B cell (primary cell): ENCODE data around the gene RPL28. TPM values are rescaled to one million over a fixed set of nuclear protein-coding genes. Genes with fewer than 3 reads are reported as not detected.
A peak's percentile ranks its signal among the peaks of the same experiment; 100 is the strongest.
"Not testable (repeated sequence)": the region's sequence is repeated elsewhere in the genome, so short reads cannot be mapped to it uniquely, and the experiment has no call there.

ENCODE experiments used
- ATAC-seq: fragments of 200-7000 bp; cut with Tn5 transposase; one replicate; pipeline ENCODE4 v1.10.0; 2021; ENCODE audit warnings: low read depth, mild to moderate bottlenecking, moderate number of reproducible peaks, moderate library complexity
- CTCF ChIA-PET: fragments of 350-600 bp; sonication (Branson Sonifier 250); formaldehyde crosslinking; loops from one replicate; lab custom pipeline; 2021; ENCODE audit warnings: antibody characterized with exemption, inconsistent platforms; lab: Charles Lee
- POLR2A ChIA-PET: fragments of 350-600 bp; sonication (Branson Sonifier 250); formaldehyde crosslinking; loops from one replicate; lab custom pipeline; 2021; ENCODE audit warnings: antibody characterized with exemption; lab: Charles Lee
- DNase-seq: peaks from one replicate; pipeline ENCODE4 v3.0.0; 2013
- H2AFZ ChIP-seq: 2 replicates; pipeline ENCODE4 v1.6.1; 2012; ENCODE audit warnings: mild to moderate bottlenecking, low read depth, low read length; ENCODE audit not compliant: insufficient read depth, poor library complexity, severe bottlenecking
- H3K27ac ChIP-seq, 2 donors: 1 replicate in 1 of 2; 2 replicates in 1 of 2; pipeline ENCODE4 v1.5.1; 2012 to 2013; ENCODE audit warnings: low read length in 2 of 2, mild to moderate bottlenecking in 2 of 2, moderate library complexity in 1 of 2
- H3K27me3 ChIP-seq, 4 experiments: fragments of 200-600 bp in 1 of 4; sonication (generic) in 1 of 4; replicated peaks in 1 of 4; 1 replicate in 2 of 4; 2 replicates in 2 of 4; pipeline versions ENCODE4 v1.6.1 to v1.7.0; 2013 to 2016; ENCODE audit warnings: low read length in 3 of 4, mild to moderate bottlenecking in 2 of 4, mixed read lengths in 1 of 4, moderate library complexity in 1 of 4; ENCODE audit not compliant: insufficient read depth in 4 of 4, control insufficient read depth in 3 of 4; ENCODE audit errors: control extremely low read depth in 1 of 4
- H3K36me3 ChIP-seq, 2 experiments: replicated peaks in 1 of 2; 1 replicate in 1 of 2; 2 replicates in 1 of 2; pipeline versions ENCODE4 v1.6.1 to v1.7.1; 2013; ENCODE audit warnings: low read length in 1 of 2; ENCODE audit not compliant: insufficient read depth in 2 of 2, control insufficient read depth in 1 of 2; ENCODE audit errors: control extremely low read depth in 1 of 2, extremely low read depth in 1 of 2
- H3K4me1 ChIP-seq, 2 donors: fragments of 200-600 bp in 1 of 2; sonication (generic) in 1 of 2; 1 replicate in 1 of 2; 2 replicates in 1 of 2; pipeline versions ENCODE4 v1.5.1 to v1.6.1; 2013 to 2017; ENCODE audit warnings: low read length in 2 of 2; ENCODE audit not compliant: control insufficient read depth in 2 of 2, insufficient read depth in 2 of 2
- H3K4me2 ChIP-seq: replicated peaks from 2 replicates; pipeline ENCODE3; 2012; ENCODE audit warnings: mild to moderate bottlenecking, low read depth, low read length; ENCODE audit not compliant: poor library complexity, severe bottlenecking
- H3K4me3 ChIP-seq, 5 experiments: fragments of 200-600 bp in 1 of 5; sonication (generic) in 1 of 5; 1 replicate in 3 of 5; 2 replicates in 2 of 5; pipeline versions ENCODE4 v1.5.1 to v1.7.0; 2011 to 2016; ENCODE audit warnings: low read length in 4 of 5, mild to moderate bottlenecking in 4 of 5, low read depth in 2 of 5, control low read depth in 1 of 5, moderate library complexity in 1 of 5; ENCODE audit not compliant: insufficient read depth in 1 of 5; ENCODE audit errors: control extremely low read depth in 1 of 5, extremely low read depth in 1 of 5
- H3K79me2 ChIP-seq: fragments of 200-600 bp; sonication (generic); one replicate; pipeline ENCODE4 v1.6.0; 2016; ENCODE audit warnings: low read length; ENCODE audit not compliant: control insufficient read depth, insufficient read depth
- H3K9ac ChIP-seq: fragments of 200-600 bp; sonication (generic); 2 replicates; pipeline ENCODE4 v1.6.1; 2017; ENCODE audit warnings: mild to moderate bottlenecking, low read length, moderate library complexity
- H3K9me3 ChIP-seq, 3 donors: one replicate each; pipeline versions ENCODE4 v1.6.1 to v1.7.1; 2013; ENCODE audit warnings: low read length in 2 of 3; ENCODE audit not compliant: control insufficient read depth in 2 of 3, insufficient read depth in 1 of 3; ENCODE audit errors: control extremely low read depth in 1 of 3
- H4K20me1 ChIP-seq: 2 replicates; pipeline ENCODE4 v1.6.0; 2012; ENCODE audit warnings: mild to moderate bottlenecking, low read length; ENCODE audit not compliant: insufficient read depth, control insufficient read depth, poor library complexity, severe bottlenecking
- H3K27ac Mint-ChIP-seq: one replicate; pipeline ENCODE4 v1.8.0; 2021; ENCODE audit warnings: mixed read lengths
- H3K27me3 Mint-ChIP-seq: one replicate; pipeline ENCODE4 v1.8.0; 2021; ENCODE audit warnings: mixed read lengths
- H3K4me1 Mint-ChIP-seq: one replicate; pipeline ENCODE4 v1.8.0; 2021; ENCODE audit warnings: mixed read lengths
- H3K4me3 Mint-ChIP-seq: one replicate; pipeline ENCODE4 v1.8.0; 2021; ENCODE audit warnings: mixed read lengths
- H3K9me3 Mint-ChIP-seq: one replicate; pipeline ENCODE4 v1.8.0; 2022; ENCODE audit warnings: mixed read lengths; ENCODE audit not compliant: insufficient read depth
- EZH2 ChIP-seq: IDR thresholded peaks from 2 replicates; pipeline ENCODE4 v1.6.1; 2012; ENCODE audit warnings: borderline replicate concordance, low read depth, mild to moderate bottlenecking, moderate library complexity, low read length; ENCODE audit not compliant: insufficient read depth, poor library complexity, severe bottlenecking
- WGBS: methylation state at CpG from one replicate; pipeline ENCODE4 v1.1.5; 2013; ENCODE audit warnings: missing lambda C conversion rate; ENCODE audit not compliant: insufficient coverage; 5-methylcytosine and 5-hydroxymethylcytosine counted together
- intact Hi-C: fragments of 100-400 bp; cut with micrococcal nuclease; formaldehyde crosslinking; loops from one replicate; pipeline ENCODE4 v1.10.0; 2022
- polyA plus RNA-seq: library from polyadenylated mRNA; depleted of rRNA; stranded (reverse); fragments of >200 nt; gene quantifications from 2 replicates; pipeline ENCODE4 v1.2.3, GENCODE V29; 2012
- total RNA-seq, 2 donors: library from RNA; stranded (reverse); fragments of 120-200 nt in 1 of 2; gene quantifications; 1 replicate in 1 of 2; 2 replicates in 1 of 2; pipeline versions ENCODE4 v1.2.3 to v1.2.4, GENCODE V29; 2013 to 2022
- TF ChIP-seq, protein P1 (sequence below): fragments of 200-600 bp; IDR thresholded peaks from one replicate; pipeline ENCODE4 v1.8.0; 2022; ENCODE audit warnings: antibody characterized with exemption, mild to moderate bottlenecking

RPL28 gene
- total and polyA plus RNA-seq, 2 donors (not counting 1 experiment from before 2014, with no cell fraction given): 2,578 to 4,661 TPM

DNA sequence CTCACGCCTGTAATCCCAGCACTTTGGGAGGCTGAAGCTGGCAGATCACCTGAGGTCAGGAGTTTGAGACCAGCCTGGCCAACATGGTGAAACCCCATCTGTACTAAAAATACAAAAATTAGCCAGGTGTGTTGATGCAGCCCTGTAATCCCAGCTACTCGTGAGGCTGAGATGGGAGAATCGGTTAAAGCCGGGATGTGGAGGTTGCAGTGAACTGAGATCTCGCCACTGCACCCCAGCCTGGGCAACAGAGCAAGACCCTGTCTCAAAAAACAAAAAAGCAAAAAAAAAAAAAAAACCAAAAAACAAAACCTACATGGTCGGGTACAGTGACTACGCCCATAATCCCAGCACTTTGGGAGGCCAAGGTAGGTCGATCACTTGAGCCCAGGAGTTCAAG lies 23.4 kb downstream of the RPL28 start:
- CTCF ChIA-PET: interaction anchor here (0.8 to 1.9 kb wide), 5 partner anchors 10 to 268 kb away, joined by 3 to 6 read pairs (median 5); no protein-coding TSS in a partner anchor
- not testable (repeated sequence) for H2AFZ ChIP-seq, ATAC-seq, H3K27me3 Mint-ChIP-seq, H3K27ac ChIP-seq, H3K4me3 ChIP-seq, DNase-seq, H3K9me3 Mint-ChIP-seq, H4K20me1 ChIP-seq, H3K27me3 ChIP-seq, H3K9ac ChIP-seq, H3K4me2 ChIP-seq
- H3K36me3 ChIP-seq: peaks cover 0 to 18% of the 10 kb centered on the region in 2 experiments
- Mint-ChIP-seq H3K27ac (peak overlapping the region; percentile 99), H3K4me1 (peaks cover 32% of the 10 kb centered on the region), H3K4me3 (peak overlapping the region; percentile 98)
- POLR2A ChIA-PET: interaction anchor here (0.6 to 1.3 kb wide), 4 partner anchors 52 to 275 kb away, joined by 3 to 7 read pairs (median 4); partner anchors contain the start of genes ISOC2 and ZNF784
- peaks cover 11 to 25% of the 10 kb centered on the region in 2 donors for H3K4me1 ChIP-seq
- peaks cover 0 to 20% (median 3%) of the 10 kb centered on the region in 3 donors for H3K9me3 ChIP-seq
- 95% methylated on average over 6 of the region's 8 CpGs for WGBS
- peaks cover 21% of the 10 kb centered on the region for H3K79me2 ChIP-seq
- intact Hi-C loops: loop anchor here (2.0 to 5.0 kb wide), 5 partner anchors 53 to 233 kb away; partner anchors contain the start of genes C19orf85, FIZ1, ISOC2 and ZNF580

DNA sequence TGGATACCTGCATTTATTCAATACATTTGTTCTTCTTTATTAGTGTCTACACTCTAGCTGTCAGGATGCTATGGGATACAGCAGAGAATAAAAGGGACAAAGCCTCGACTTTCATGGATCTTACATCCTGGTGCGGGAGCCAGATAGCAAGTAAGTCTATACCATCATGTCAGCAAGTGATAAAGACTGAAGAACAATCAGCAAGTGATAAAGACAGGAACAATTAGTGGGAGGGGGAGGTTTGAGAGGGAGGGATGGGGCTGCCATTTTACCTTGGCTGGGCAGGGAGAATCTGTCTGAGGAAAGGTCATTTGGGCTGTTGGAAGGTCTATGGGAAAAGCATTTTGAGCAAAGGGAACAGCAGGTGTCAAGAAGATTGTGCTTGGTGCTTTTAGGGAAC lies 24.4 kb downstream of the RPL28 start:
- Histone ChIP-seq H3K4me1 (peaks cover 11 to 25% of the 10 kb centered on the region in 2 donors), H2AFZ (no peak overlapping the region), H3K4me3 (no peak overlapping the region), H3K9ac (no peak overlapping the region), H3K27me3 (no peaks in the 10 kb centered on the region), H3K9me3 (peaks cover 0 to 20% (median 3%) of the 10 kb centered on the region in 3 donors), H3K36me3 (peaks cover 0 to 13% of the 10 kb centered on the region in 2 experiments), H3K4me2 (no peak overlapping the region), H3K27ac (no peak overlapping the region), H4K20me1 (peaks cover 5% of the 10 kb centered on the region), H3K79me2 (peaks cover 21% of the 10 kb centered on the region)
- ChIA-PET POLR2A (no interaction called here), CTCF (interaction anchor here (1.7 to 1.9 kb wide), 2 partner anchors 94 to 108 kb away, joined by 6 read pairs; no protein-coding TSS in a partner anchor)
- intact Hi-C loops: no loop called here
- peaks cover 32% of the 10 kb centered on the region for H3K4me1 Mint-ChIP-seq
- DNase-seq (no peak), ATAC-seq (no peak)
- H3K4me3 Mint-ChIP-seq: no peak overlapping the region
- TF ChIP-seq, protein P1, sequence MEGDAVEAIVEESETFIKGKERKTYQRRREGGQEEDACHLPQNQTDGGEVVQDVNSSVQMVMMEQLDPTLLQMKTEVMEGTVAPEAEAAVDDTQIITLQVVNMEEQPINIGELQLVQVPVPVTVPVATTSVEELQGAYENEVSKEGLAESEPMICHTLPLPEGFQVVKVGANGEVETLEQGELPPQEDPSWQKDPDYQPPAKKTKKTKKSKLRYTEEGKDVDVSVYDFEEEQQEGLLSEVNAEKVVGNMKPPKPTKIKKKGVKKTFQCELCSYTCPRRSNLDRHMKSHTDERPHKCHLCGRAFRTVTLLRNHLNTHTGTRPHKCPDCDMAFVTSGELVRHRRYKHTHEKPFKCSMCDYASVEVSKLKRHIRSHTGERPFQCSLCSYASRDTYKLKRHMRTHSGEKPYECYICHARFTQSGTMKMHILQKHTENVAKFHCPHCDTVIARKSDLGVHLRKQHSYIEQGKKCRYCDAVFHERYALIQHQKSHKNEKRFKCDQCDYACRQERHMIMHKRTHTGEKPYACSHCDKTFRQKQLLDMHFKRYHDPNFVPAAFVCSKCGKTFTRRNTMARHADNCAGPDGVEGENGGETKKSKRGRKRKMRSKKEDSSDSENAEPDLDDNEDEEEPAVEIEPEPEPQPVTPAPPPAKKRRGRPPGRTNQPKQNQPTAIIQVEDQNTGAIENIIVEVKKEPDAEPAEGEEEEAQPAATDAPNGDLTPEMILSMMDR: no peak
- no peak for TF ChIP-seq EZH2
- 88% methylated on average over 2 of the region's 2 CpGs for WGBS
- H3K27ac Mint-ChIP-seq: no peak overlapping the region
- H3K27me3 Mint-ChIP-seq: peaks cover 7% of the 10 kb centered on the region
- H3K9me3 Mint-ChIP-seq: peaks cover 6% of the 10 kb centered on the region
